ENCODE results near the gene SERINC5. TPM values are rescaled to one million over a fixed set of nuclear protein-coding genes. Genes with fewer than 3 reads are reported as not detected.
A peak's percentile ranks its signal among the peaks of the same experiment; 100 is the strongest.

The SERINC5 gene
- total RNA-seq, 1 experiment from 2014 or later, result 52.3 TPM

GRCh38 chr5:80093796-80094195 is 162.1 kb downstream of the SERINC5 start:
- no peak overlapping the region; a peak in 1 of 5 replicates for H3K4me3 Mint-ChIP-seq
- H3K4ac ChIP-seq (ENCODE audit: low read depth, low read length), result no peak overlapping the region
- peaks cover 0 to 2% (median 0%) of the 10 kb centered on the region in 3 experiments; a peak in 4 of 7 replicates for H3K36me3 Mint-ChIP-seq (ENCODE audit: insufficient read depth in 1 of 3, low read depth in 3 of 3)
- H4K20me1 ChIP-seq (ENCODE audit: control insufficient read depth, insufficient read depth, insufficient read length), result no peaks in the 10 kb centered on the region
- peak overlapping the region; percentile 7 for H3K18ac ChIP-seq (ENCODE audit: insufficient read length, low read depth, low read length)
- no peak overlapping the region for H4K5ac ChIP-seq (ENCODE audit: insufficient read length, low read depth, low read length)
- no peak overlapping the region for H2AFZ ChIP-seq (ENCODE audit: low read length)
- no peak overlapping the region for H3K56ac ChIP-seq (ENCODE audit: insufficient read length, low read depth, low read length)
- no peak overlapping the region for H2BK15ac ChIP-seq (ENCODE audit: low read depth, low read length)
- H2BK20ac ChIP-seq (ENCODE audit: low read depth, low read length, poor library complexity, severe bottlenecking), result no peak overlapping the region
- H3K23me2 ChIP-seq (ENCODE audit: insufficient read length, low read depth, low read length, poor library complexity, severe bottlenecking), result no peaks in the 10 kb centered on the region
- DNase-seq, result peak; percentile 51
- no peak overlapping the region for H4K8ac ChIP-seq (replicated peaks; ENCODE audit: insufficient read length, low read depth, low read length)
- no peaks in the 10 kb centered on the region for H3K79me2 ChIP-seq (ENCODE audit: insufficient read depth, low read length)
- no peak overlapping the region for H2BK12ac ChIP-seq (ENCODE audit: insufficient read length, low read depth, low read length)
- H2AK5ac ChIP-seq (ENCODE audit: insufficient read length, low read length), result no peak overlapping the region
- H3K4me2 ChIP-seq (ENCODE audit: insufficient read depth, insufficient read length, low read length), result no peak overlapping the region
- no peak overlapping the region for H3K14ac ChIP-seq (ENCODE audit: insufficient read depth, low read length)
- no CpG with 5 or more reads among the region's 8 CpGs for WGBS (ENCODE audit: extremely low coverage, insufficient read length, low lambda C conversion rate)
- H3K23ac ChIP-seq (ENCODE audit: insufficient read length, low read depth, low read length), result no peak overlapping the region
- no peaks in the 10 kb centered on the region for H3K79me1 ChIP-seq (ENCODE audit: insufficient read depth, low read depth, low read length, poor library complexity, severe bottlenecking)
- H3K4me1 ChIP-seq (ENCODE audit: insufficient read depth, low read length), result peaks cover 8% of the 10 kb centered on the region
- peak; percentile 23; the same call in 1 of the 3 replicates for TF ChIP-seq CTCF (conservative IDR thresholded peaks at IDR 0.05)
- H3K27ac Mint-ChIP-seq, result peak overlapping the region in 2 of 3 experiments; percentile 42 to 53; a peak in 1 of 7 replicates
- H2BK5ac ChIP-seq (ENCODE audit: insufficient read length, low read length), result no peak overlapping the region
- H3K27me3 ChIP-seq (ENCODE audit: insufficient read depth, low read length), result no peaks in the 10 kb centered on the region
- H3K4me1 Mint-ChIP-seq, result peaks cover 28 to 32% of the 10 kb centered on the region in 2 experiments
- H3K27me3 Mint-ChIP-seq (ENCODE audit: low read depth), result no peaks in the 10 kb centered on the region; the same call in 1 of the 2 replicates
- H3K9ac ChIP-seq (ENCODE audit: extremely low read depth, insufficient read length, low read length), result no peak overlapping the region
- no peak overlapping the region for H3T11ph ChIP-seq (ENCODE audit: low read length)
- H3K27ac ChIP-seq (ENCODE audit: insufficient read length, low read depth, low read length), result no peak overlapping the region
- no peaks in the 10 kb centered on the region for H3K9me3 Mint-ChIP-seq
- H2BK120ac ChIP-seq (ENCODE audit: low read depth, low read length, poor library complexity, severe bottlenecking), result no peak overlapping the region
- H3K9me3 ChIP-seq (ENCODE audit: control insufficient read depth, low read depth, low read length), result no peaks in the 10 kb centered on the region
- no peak overlapping the region for H4K91ac ChIP-seq (ENCODE audit: insufficient read length, low read depth, low read length)

Data from H9 (cell line).